ENCODE results near the gene C11orf97.
A peak's percentile ranks its signal among the peaks of the same experiment; 100 is the strongest.

Gene C11orf97

DNA sequence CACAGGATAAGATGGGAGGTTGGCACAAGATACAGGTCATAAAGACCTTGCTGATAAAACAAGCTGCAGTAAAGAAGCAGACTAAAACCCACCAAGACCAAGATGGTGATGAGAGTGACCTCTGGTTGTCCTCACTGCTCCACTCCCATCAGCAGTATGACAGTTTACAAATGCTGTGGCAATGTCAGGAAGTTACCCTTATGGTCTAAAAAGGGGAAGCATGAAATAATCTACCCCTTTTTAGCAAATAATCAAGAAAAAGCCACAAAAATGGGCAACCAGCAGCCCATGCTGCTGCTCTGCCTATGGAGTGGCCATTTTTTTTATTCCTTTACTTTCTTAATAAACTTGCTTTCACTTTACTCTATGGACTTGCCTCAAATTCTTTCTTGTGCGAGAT is 46.2 kb downstream of the C11orf97 start:
- TF ChIP-seq, protein P1, sequence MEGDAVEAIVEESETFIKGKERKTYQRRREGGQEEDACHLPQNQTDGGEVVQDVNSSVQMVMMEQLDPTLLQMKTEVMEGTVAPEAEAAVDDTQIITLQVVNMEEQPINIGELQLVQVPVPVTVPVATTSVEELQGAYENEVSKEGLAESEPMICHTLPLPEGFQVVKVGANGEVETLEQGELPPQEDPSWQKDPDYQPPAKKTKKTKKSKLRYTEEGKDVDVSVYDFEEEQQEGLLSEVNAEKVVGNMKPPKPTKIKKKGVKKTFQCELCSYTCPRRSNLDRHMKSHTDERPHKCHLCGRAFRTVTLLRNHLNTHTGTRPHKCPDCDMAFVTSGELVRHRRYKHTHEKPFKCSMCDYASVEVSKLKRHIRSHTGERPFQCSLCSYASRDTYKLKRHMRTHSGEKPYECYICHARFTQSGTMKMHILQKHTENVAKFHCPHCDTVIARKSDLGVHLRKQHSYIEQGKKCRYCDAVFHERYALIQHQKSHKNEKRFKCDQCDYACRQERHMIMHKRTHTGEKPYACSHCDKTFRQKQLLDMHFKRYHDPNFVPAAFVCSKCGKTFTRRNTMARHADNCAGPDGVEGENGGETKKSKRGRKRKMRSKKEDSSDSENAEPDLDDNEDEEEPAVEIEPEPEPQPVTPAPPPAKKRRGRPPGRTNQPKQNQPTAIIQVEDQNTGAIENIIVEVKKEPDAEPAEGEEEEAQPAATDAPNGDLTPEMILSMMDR (IDR thresholded peaks at IDR 0.05; ENCODE audit: low read depth, low read length) = no peak
- DNase-seq (ENCODE audit: extremely low read depth, low read depth) = no peak

DNA sequence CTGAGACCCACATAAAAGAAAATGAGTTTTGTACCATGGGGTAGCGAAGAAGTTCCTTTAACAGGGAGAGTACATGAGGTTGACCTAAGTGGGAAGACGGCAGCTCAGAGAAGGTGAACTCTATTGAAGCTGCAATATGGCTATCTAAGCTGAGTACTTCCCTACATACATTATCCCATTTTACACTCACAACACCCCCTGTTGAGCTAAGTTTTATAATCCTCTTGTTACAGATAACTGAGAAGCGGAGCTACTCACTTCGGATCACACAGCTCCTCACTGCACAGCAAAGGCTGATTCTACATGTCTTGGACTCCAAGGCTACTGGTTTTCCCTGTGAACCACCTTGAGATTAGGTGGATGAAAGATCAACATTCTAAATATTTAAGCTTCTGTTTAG is 46.7 kb downstream of the C11orf97 start:
- DNase-seq (ENCODE audit: extremely low read depth, low read depth) = no peak

DNA sequence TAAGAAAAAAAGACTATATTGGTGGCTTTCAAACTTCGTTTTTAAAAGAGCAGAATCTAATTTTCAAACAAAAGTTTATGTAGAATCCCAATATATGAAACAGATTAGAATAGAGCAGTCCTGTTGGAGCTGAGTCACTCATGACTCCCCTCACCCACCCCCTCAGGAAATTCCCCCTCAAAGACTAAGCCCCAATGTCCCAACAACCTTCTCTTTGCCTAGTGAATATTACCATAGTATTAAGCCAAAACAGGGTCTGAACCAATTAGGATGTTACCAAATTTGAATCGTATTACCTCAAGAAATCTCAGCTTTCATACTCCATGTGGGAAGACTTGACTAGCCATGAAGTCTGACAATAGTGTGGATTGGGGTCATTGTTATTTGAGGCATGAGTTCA is 47.1 kb downstream of the C11orf97 start:
- TF ChIP-seq, protein P1 (IDR thresholded peaks at IDR 0.05; ENCODE audit: low read depth, low read length) = no peak
- no peak for DNase-seq (ENCODE audit: extremely low read depth, low read depth)

More for the DNA sequence above, 46.7 kb downstream of the C11orf97 start:
- TF ChIP-seq, protein P1 (IDR thresholded peaks at IDR 0.05; ENCODE audit: low read depth, low read length) = no peak

DNA sequence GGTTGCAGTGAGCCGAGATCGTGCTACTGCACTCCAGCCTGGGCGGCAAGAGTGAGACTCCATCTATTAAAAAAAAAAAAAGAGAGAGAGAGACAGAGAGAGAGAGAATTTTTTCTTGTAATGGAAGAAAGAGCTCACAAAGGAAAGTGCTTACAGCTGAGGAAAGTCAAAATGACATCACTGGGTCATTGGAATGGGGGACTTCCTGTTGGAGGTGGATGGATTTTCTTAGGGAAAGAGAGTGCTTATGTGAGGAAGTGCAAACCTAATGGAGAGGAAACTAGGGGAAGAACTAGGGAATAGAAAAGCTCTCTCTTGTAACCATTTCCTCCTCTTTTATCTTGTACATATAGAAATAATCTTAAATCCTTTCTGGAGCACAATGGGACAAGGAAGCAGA is 48.6 kb downstream of the C11orf97 start:
- TF ChIP-seq, protein P1 (IDR thresholded peaks at IDR 0.05; ENCODE audit: low read depth, low read length) = no peak
- no peak for DNase-seq (ENCODE audit: extremely low read depth, low read depth)

DNA sequence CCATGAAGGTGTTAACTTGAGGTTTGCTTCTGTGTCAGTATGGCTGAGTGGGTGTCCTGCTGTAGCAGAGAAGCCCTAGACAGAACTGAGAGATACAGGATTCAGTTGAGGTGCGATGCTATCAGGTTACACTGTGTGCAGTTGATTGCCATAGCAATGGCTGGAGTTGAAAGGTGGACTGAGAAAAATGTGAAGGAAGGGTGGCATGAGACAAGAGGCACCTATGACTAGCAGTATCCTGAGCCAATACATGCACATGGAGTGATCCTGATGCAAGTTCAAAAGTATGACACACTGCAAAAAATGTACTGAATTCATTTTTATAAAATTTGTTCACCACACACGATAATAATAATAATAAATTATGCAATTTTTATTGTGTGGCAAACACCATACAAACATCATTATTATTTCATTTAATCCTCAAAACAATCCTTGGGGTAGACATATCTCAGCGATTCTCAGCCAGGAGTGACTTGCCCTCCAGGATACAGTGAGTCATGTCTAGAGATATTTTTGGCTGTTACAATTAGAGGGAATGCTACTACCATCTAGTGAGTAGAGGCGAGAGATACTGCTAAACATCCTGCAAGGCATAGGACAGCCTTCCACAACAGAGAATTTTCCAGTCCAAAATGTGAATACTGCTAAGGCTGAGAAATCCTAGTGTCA is 51.1 kb downstream of the C11orf97 start:
- TF ChIP-seq, protein P1 (IDR thresholded peaks at IDR 0.05; ENCODE audit: low read depth, low read length) = peak; percentile 42
- no peak for DNase-seq (ENCODE audit: extremely low read depth, low read depth)

DNA sequence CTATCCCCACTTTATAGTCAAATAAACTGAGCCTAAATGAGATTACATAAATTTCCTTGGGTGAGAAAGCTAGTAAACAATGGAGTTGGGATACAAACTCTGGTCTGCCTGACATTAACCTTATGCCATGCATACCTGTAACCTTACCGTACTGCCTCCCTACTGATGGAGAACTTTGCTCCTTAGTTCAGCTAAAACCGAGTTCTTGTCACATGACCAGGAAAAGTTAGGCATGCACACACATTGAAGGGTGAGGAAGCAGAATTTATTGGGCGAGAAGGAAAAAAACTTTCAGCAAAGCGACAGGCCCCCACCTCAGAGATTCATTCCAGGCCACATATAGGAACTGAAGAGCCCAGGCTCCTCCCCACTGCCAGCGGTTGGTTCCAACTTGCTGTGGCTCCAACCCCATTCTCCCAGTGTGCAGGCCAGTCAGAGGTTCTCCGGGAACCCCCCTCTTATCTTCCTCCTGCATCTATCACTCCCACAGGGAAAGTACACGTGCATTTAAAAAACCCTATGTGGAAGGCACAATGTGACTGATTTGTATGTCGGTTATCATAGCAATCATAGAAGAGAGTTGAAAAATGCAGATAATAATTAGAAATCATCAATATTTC is 51.7 kb downstream of the C11orf97 start:
- TF ChIP-seq, protein P1 (IDR thresholded peaks at IDR 0.05; ENCODE audit: low read depth, low read length) = no peak
- DNase-seq (ENCODE audit: extremely low read depth, low read depth) = no peak

DNA sequence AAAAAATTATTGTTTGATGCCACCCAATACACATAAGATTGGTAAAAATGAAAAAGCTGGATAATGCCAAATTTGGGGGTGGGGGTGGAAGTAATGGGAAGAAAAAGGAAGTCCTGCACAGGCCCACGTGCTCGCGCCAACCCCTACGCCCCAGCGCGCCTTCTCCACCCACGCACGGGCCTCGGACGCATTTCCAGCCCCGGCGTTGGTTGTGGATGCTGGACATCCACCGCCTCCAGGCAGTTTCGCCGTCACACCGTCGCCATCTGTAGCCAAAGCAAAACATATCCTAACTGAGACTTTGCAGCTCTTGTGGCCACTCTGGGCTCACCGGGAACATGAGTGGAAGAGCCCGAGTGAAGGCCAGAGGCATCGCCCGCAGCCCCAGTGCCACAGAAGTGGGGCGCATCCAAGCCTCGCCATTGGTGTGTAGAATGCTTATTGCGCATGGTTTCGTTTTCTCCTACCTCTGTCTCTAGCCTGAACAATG is 55.0 kb downstream of the C11orf97 start, which contains the start of gene PIWIL4:
Gene PIWIL4 (plus strand): TSS at position 188 of the 490 bp plus-strand sequence. CDS start 151 bp downstream, at position 339.
- TF ChIP-seq, protein P1 (IDR thresholded peaks at IDR 0.05; ENCODE audit: low read depth, low read length) = no peak
- DNase-seq (ENCODE audit: extremely low read depth, low read depth) = no peak
